Measurements from ENCODE around the gene UAP1L1.

- TF ChIP-seq CTCF (IDR thresholded peaks at IDR 0.05) (no peak), ZFX (IDR thresholded peaks at IDR 0.05; ENCODE audit: borderline replicate concordance) (no peak)
Measured at GRCh38 chr9:137099231-137099630, 21.9 kb downstream of the UAP1L1 start.
